LNCaP clone FGC (cell line): ENCODE measurements around the gene CPNE8.

Experiments used
- DNase-seq: peaks from one replicate; pipeline ENCODE4 v3.0.0-alpha.2; 2011; ENCODE audit warnings: low read depth
- H3K4me3 ChIP-seq: 2 replicates; pipeline ENCODE4 v1.5.1; 2011; ENCODE audit warnings: mild to moderate bottlenecking, low read depth, low read length, control low read depth
- TF ChIP-seq, protein P1 (sequence below): IDR thresholded peaks from 2 replicates; pipeline ENCODE4 v1.5.1; 2012; ENCODE audit warnings: mild to moderate bottlenecking; ENCODE audit not compliant: control insufficient read depth, insufficient read depth; ENCODE audit errors: extremely low read depth

Gene CPNE8

DNA sequence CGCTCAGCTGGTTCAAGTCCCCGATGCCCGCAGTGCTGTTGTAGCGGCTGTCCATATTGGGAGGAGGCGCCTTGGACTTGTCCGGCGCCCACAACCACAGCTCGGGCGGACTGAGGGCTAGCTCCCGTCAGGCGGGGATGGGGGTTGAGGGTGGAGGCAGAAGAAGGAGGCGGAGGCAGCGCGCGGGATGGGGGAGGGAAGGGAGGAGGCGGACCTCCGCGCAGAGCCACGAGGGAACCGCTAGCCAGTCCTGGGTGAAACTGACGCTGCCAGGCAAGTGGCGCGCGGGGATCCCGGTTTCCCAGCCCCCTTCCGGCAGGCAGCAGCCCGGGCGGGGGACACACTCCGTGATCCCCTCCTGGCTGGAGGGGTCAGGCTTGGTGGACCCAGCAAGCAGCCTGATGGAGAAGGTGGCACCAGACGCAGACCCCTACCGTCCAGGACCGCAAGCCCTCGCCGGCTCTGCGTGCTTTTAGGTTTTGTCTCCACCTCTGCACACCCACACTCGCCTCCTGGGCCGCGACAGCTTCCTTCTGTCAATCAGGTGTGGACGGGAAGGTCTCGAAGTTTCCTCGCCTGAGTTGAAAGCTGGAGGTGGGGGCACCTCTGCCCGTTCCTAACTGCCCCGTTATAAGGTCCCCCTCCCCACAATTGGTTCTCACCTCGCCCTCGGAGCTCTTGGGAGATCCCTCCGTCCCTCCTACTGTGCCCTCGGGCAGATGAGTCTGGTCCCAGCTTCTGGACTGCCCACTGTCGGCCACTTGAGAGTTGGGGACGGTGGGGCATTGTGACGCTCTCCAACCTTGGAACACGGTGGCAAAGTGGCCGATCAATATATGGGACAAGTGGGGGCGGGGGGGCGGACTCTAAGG lies at the start of gene CPNE8:
Gene CPNE8, minus strand, starts transcription at position 112 of the 872 bp plus-strand sequence. Its CDS starts 57 bp downstream, at position 55.
- DNase-seq = no peak
- TF ChIP-seq, protein P1, sequence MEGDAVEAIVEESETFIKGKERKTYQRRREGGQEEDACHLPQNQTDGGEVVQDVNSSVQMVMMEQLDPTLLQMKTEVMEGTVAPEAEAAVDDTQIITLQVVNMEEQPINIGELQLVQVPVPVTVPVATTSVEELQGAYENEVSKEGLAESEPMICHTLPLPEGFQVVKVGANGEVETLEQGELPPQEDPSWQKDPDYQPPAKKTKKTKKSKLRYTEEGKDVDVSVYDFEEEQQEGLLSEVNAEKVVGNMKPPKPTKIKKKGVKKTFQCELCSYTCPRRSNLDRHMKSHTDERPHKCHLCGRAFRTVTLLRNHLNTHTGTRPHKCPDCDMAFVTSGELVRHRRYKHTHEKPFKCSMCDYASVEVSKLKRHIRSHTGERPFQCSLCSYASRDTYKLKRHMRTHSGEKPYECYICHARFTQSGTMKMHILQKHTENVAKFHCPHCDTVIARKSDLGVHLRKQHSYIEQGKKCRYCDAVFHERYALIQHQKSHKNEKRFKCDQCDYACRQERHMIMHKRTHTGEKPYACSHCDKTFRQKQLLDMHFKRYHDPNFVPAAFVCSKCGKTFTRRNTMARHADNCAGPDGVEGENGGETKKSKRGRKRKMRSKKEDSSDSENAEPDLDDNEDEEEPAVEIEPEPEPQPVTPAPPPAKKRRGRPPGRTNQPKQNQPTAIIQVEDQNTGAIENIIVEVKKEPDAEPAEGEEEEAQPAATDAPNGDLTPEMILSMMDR = no peak
- H3K4me3 ChIP-seq = no peak within 1 kb of the TSS

DNA sequence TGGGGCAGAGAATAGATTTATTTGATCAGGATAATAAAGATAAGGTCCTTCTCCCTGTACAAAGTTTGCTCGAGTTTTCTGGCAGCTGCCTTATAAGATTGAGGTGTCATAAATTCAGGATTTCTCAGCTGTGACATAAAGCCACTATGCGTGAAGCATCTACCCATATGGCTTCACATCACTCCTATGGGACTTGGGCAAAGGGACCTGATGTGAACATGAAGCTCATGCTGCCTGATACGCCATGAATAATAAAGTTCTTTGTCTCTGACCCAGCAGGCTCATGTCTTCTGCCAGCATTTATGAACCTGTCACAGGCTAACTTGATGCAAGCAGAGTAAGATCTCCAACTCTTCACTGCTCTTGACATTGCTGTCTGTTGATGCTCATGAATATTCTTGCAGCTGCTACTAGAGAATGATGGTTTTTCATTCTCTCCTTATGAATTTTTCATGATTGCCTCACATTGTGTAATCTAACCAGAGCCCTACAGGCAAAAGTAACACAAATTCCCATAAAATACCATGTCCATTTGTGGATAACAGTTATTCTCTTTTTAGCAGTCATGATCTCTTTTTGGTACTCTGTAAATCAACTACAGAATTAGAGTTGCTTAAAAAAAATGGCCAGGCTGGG lies 49.0 kb upstream of the CPNE8 start:
- H3K4me3 ChIP-seq = no peak overlapping the region
- TF ChIP-seq, protein P1 = no peak
- no peak for DNase-seq

DNA sequence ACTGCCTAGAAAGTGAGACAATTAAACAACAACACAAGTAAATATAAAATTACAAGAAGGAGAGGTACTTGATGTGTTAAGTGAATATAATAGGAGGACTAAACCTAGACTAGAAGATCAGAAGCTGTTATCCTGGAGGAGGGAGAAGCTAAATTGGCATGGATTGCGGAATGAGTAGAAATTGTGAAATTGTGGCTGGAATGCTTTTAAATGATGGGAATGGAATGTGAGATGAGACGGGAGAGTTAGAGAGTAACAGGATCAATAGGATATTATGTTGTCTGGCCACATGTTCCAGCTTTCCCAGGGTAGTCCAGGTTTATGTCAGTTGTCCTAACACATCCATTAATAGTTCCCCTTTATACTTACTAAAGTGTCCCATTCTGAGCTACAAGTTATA lies 44.0 kb upstream of the CPNE8 start:
- no peak overlapping the region for H3K4me3 ChIP-seq
- DNase-seq = no peak
- TF ChIP-seq, protein P1 = no peak

DNA sequence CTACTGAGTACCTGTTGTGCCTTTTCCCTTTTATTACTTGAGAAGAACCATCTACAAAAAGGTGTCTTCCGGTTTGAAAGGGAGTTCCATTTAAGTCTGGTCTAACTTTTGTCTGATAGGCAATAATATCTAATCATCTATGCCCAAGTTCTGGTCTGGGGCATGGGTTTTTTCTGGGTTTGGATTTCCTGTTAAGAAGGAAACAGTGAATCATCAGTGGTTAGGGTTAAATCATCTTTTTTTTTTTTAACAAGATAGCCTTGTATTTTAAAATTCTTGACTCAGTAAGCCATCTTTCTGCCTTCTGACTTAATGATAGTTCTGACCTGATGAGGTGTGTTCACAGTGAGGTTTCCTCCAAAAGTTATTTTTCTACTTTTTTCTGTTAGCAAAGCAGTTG lies 29.3 kb upstream of the CPNE8 start:
- no peak overlapping the region for H3K4me3 ChIP-seq
- TF ChIP-seq, protein P1 = no peak
- no peak for DNase-seq

DNA sequence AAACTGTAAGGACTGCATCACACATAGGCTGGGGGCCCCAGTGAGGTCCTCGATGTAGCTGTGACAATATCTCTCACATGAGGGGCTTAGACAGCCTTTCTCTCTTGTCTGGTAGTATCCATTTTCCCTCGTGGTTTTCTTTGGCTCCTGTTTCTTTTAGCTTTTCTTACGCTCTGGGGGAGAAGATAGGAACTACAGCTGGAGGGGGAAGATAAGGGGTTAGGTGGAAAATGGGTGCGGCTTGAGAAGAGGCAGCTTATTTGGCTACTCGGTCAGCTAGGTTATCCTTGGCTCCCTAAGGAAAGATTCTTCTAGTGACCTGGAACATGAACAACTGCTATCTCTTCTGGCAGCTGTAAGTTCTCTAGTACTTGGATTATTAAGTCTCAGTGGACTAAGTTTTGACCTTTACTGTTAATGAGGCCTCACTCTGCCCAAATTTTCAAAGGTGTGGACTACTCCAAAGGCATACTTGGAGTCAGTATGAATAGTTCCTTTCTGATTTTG lies 28.7 kb upstream of the CPNE8 start:
- no peak overlapping the region for H3K4me3 ChIP-seq
- TF ChIP-seq, protein P1 = no peak
- DNase-seq = no peak

DNA sequence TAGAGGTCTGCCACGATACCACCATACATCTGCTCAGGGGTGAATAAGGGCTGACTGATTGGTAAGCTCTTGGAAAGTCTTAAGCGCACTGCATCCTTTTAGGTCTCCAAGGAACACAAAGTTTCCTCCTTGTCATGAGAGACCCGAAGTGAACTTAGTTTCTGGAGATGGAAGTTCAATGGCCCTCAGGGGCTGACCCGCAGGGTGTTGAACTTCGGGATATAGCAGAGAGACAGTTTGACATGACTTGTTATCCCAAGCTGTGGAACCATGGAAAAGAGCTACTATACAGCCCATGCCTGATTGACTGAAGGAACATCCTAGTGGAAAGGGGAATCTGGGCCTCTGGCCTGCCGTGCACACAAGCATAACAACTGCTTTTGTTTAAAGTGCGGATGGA lies 26.9 kb upstream of the CPNE8 start:
- TF ChIP-seq, protein P1 = no peak
- no peak overlapping the region for H3K4me3 ChIP-seq
- DNase-seq = no peak

DNA sequence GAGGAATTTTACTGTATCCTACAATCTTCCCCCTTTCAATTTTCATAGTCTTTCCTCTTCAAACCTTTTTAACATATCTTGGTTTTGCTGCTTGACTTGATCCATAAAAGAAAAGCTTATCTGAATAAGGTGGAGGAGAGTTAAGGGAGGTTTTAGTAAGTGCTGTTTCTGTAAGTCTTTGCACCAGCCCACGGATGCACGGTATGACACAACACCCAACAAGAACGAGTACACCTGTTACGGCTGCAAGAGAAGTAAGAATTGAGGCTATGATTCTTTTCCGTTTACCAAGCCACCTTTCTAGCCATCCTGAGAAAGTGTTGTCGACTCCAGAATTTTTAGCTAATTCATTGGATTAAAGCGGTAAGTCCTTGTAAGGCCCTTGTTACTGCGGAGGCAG lies 26.1 kb upstream of the CPNE8 start:
- TF ChIP-seq, protein P1 = no peak

More for the DNA sequence above, 26.1 kb upstream of the CPNE8 start:
- no peak overlapping the region for H3K4me3 ChIP-seq
- no peak for DNase-seq
